Smooth muscle cell (in vitro differentiated cells): ENCODE measurements around the gene PTPRE. TPM values are rescaled to one million over a fixed set of nuclear protein-coding genes. Genes with fewer than 3 reads are reported as not detected.

ENCODE experiments used
- DNase-seq: peaks from one replicate; lab custom pipeline; 2025; ENCODE audit not compliant: unreplicated experiment; lab: John Stamatoyannopoulos, UW
- H2AFZ ChIP-seq: fragments of 200-600 bp; sonication (generic); 2 replicates; pipeline ENCODE4 v1.6.0; 2016; ENCODE audit warnings: antibody characterized with exemption, low read depth, mild to moderate bottlenecking
- H3F3A ChIP-seq: fragments of 200-600 bp; sonication (generic); 2 replicates; pipeline ENCODE4 v1.6.0; 2017; ENCODE audit warnings: antibody characterized with exemption, low read depth
- H3K27ac ChIP-seq: fragments of 200-600 bp; sonication (generic); 2 replicates; pipeline ENCODE4 v1.5.1; 2016; ENCODE audit warnings: low read depth, mild to moderate bottlenecking
- H3K27me3 ChIP-seq: fragments of 200-600 bp; sonication (generic); 2 replicates; pipeline ENCODE4 v1.6.1; 2016; ENCODE audit warnings: low read depth, mild to moderate bottlenecking
- H3K36me3 ChIP-seq: fragments of 200-600 bp; sonication (generic); 2 replicates; pipeline ENCODE4 v1.5.1; 2016; ENCODE audit warnings: low read depth
- H3K4me1 ChIP-seq: fragments of 200-600 bp; sonication (generic); 2 replicates; pipeline ENCODE4 v1.5.1; 2016; ENCODE audit warnings: low read depth
- H3K4me2 ChIP-seq: fragments of 200-600 bp; sonication (generic); 2 replicates; pipeline ENCODE4 v1.6.0; 2016; ENCODE audit warnings: mild to moderate bottlenecking
- H3K4me3 ChIP-seq: fragments of 200-600 bp; sonication (generic); 2 replicates; pipeline ENCODE4 v1.5.1; 2016; ENCODE audit warnings: mild to moderate bottlenecking
- H3K79me2 ChIP-seq: fragments of 200-600 bp; sonication (generic); 2 replicates; pipeline ENCODE4 v1.6.0; 2016; ENCODE audit warnings: low read depth, mild to moderate bottlenecking
- H3K9ac ChIP-seq: fragments of 200-600 bp; sonication (generic); 2 replicates; pipeline ENCODE4 v1.6.0; 2016; ENCODE audit warnings: low read depth
- H3K9me3 ChIP-seq: fragments of 200-600 bp; sonication (generic); replicated peaks from 2 replicates; pipeline ENCODE4 v1.5.1; 2016; ENCODE audit warnings: low read depth
- H4K20me1 ChIP-seq: fragments of 200-600 bp; sonication (generic); 2 replicates; pipeline ENCODE4 v1.6.0; 2016; ENCODE audit warnings: low read depth
- WGBS: methylation state at CpG from one replicate; pipeline ENCODE4 v1.1.7; 2016; ENCODE audit warnings: low lambda C conversion rate; 5-methylcytosine and 5-hydroxymethylcytosine counted together
- polyA plus RNA-seq: library from polyadenylated mRNA; unstranded; fragments of >200 nt; fragmentation: Nextera tagmentation; extraction: Ambion mirVana; gene quantifications from 2 replicates; pipeline ENCODE4 v1.2.1, GENCODE V29; 2016
- total RNA-seq: library from RNA; depleted of rRNA; stranded (reverse); fragments of >200 nt; gene quantifications from 2 replicates; pipeline ENCODE4 v1.2.3, GENCODE V29; 2014
- TF ChIP-seq, protein P1 (sequence below): fragments of 200-600 bp; sonication (generic); IDR thresholded peaks from 2 replicates; pipeline ENCODE4 v1.5.1; 2017; ENCODE audit warnings: borderline replicate concordance, mild to moderate bottlenecking, antibody characterized with exemption; ENCODE audit not compliant: insufficient read depth, poor library complexity, severe bottlenecking

Gene PTPRE
- total and polyA plus RNA-seq, 2 experiments from 2014 or later = 17.1 to 22.7 TPM

DNA sequence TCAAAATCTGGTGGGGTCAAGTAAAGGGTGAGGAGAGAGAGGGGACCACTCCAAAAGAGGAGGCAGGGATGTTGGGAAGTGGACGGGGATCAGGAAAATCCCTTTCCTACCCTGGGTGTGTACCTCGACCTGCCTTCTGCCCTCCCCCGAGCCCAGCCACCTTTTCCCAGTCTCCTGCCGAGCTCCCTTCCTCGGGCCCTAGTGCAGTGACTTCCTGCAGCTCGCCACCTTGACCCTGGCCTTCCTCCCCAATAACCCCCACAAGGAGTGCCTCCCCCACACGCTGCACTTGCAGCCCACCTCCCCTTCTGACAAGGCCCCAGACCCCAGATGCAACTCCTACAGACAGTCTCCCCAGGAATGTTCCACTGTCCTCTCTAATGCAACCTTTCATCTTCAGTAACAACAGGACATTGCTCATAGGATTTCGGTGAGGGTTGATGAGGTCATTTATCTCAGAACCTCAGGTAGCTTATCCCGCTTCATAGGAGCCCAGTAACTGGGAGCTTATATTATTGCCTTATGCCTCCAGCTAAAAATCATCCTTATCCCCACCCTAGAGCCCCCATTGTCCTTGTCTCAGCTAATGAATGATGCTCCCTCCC, 129.2 kb downstream of the PTPRE start:
- H3K36me3 ChIP-seq = no peaks in the 10 kb centered on the region
- peaks cover 86% of the 10 kb centered on the region for H4K20me1 ChIP-seq
- H2AFZ ChIP-seq = no peak overlapping the region
- H3K27me3 ChIP-seq = no peaks in the 10 kb centered on the region
- no peaks in the 10 kb centered on the region for H3K9me3 ChIP-seq
- no peaks in the 10 kb centered on the region for H3K79me2 ChIP-seq
- H3K4me2 ChIP-seq = no peak overlapping the region
- WGBS = 83% methylated on average over 9 of the region's 9 CpGs
- no peak for DNase-seq
- H3K27ac ChIP-seq = no peak overlapping the region
- no peaks in the 10 kb centered on the region for H3K4me1 ChIP-seq
- no peak overlapping the region for H3K4me3 ChIP-seq
- H3F3A ChIP-seq = no peaks in the 10 kb centered on the region
- TF ChIP-seq, protein P1, sequence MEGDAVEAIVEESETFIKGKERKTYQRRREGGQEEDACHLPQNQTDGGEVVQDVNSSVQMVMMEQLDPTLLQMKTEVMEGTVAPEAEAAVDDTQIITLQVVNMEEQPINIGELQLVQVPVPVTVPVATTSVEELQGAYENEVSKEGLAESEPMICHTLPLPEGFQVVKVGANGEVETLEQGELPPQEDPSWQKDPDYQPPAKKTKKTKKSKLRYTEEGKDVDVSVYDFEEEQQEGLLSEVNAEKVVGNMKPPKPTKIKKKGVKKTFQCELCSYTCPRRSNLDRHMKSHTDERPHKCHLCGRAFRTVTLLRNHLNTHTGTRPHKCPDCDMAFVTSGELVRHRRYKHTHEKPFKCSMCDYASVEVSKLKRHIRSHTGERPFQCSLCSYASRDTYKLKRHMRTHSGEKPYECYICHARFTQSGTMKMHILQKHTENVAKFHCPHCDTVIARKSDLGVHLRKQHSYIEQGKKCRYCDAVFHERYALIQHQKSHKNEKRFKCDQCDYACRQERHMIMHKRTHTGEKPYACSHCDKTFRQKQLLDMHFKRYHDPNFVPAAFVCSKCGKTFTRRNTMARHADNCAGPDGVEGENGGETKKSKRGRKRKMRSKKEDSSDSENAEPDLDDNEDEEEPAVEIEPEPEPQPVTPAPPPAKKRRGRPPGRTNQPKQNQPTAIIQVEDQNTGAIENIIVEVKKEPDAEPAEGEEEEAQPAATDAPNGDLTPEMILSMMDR = no peak
- H3K9ac ChIP-seq = no peak overlapping the region

DNA sequence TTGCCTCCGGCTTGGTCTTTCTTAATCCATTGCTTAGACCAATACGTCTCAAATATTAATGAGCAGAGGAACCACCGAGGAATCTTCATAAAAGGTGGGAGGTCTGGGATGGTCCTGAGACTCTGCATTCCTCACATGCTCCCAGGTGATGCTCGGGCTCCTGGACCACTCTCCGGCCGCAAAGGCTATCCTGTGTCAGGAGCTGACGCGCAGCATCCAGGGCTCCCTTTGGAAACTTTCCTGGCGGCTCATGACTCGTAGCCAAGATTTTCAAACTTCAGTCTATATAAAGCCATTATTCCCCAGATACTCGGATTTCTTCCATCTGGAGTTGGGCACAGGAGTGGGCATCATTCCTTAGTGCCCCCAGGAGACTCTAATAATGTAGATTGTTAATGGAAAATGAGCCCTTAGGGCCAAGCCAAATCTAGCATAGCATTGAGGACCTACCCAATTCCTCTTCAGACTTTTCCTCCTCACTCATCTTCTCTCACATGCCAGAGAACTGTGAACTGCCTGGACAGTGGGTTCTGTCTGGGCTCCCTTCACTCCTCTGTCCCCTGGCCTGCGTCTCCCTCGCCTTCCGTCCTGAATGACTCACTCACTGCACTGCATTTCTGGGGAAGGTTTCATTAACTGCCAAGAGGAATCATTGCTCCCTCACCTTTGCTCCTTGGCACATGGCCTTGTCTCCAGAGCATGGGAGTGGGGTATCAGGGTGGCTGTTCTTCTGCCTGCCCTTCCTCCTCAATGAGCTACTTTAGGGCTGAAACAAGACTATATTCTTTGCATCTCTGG, 130.0 kb downstream of the PTPRE start:
- Histone ChIP-seq H3K4me1 (no peaks in the 10 kb centered on the region), H4K20me1 (peaks cover 81% of the 10 kb centered on the region), H3K9ac (no peak overlapping the region), H3K79me2 (no peaks in the 10 kb centered on the region), H3K4me2 (no peak overlapping the region), H3F3A (no peaks in the 10 kb centered on the region), H3K27ac (no peak overlapping the region), H3K36me3 (no peaks in the 10 kb centered on the region), H3K4me3 (no peak overlapping the region), H2AFZ (no peak overlapping the region), H3K9me3 (no peaks in the 10 kb centered on the region), H3K27me3 (no peaks in the 10 kb centered on the region)
- DNase-seq = no peak
- TF ChIP-seq, protein P1 = no peak
- WGBS = 77% methylated on average over 14 of the region's 14 CpGs

DNA sequence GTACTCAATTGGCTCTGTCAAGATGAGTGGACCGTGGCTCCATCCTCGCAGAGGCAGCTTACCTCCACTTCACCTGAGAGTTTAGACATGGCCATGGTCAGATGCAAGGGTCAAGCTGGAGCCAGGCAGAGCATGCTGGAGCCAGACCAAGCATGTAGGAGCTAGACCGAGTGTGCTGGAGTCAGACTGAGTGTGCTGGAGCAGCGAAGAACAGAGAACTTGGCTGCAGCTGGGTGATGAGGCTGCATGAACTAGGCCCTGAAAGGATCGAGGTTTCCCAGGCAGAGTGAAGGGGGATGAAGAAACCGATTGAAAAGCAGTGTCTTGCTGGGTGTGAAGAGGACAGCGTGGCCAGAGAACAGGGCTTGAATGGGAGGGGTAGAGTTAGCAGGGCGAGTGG, 133.2 kb downstream of the PTPRE start:
- no peaks in the 10 kb centered on the region for H3F3A ChIP-seq
- H3K9ac ChIP-seq = no peak overlapping the region
- H3K79me2 ChIP-seq = no peaks in the 10 kb centered on the region
- DNase-seq = no peak
- peaks cover 62% of the 10 kb centered on the region for H4K20me1 ChIP-seq
- H3K4me1 ChIP-seq = no peaks in the 10 kb centered on the region
- no peak overlapping the region for H3K4me2 ChIP-seq
- TF ChIP-seq, protein P1 = no peak
- H3K9me3 ChIP-seq = no peaks in the 10 kb centered on the region
- H3K36me3 ChIP-seq = no peaks in the 10 kb centered on the region
- no peak overlapping the region for H2AFZ ChIP-seq
- 90% methylated on average over 8 of the region's 8 CpGs for WGBS
- H3K27me3 ChIP-seq = no peaks in the 10 kb centered on the region
- no peak overlapping the region for H3K4me3 ChIP-seq
- no peak overlapping the region for H3K27ac ChIP-seq
